ENCODE data around the gene YRDC. TPM values are rescaled to one million over a fixed set of nuclear protein-coding genes. Genes with fewer than 3 reads are reported as not detected.
"Not testable (repeated sequence)": the region's sequence is repeated elsewhere in the genome, so short reads cannot be mapped to it uniquely, and the experiment has no call there.

YRDC gene
- total and polyA plus RNA-seq, 4 donors = 4.4 to 9.8 (median 9.4) TPM

DNA sequence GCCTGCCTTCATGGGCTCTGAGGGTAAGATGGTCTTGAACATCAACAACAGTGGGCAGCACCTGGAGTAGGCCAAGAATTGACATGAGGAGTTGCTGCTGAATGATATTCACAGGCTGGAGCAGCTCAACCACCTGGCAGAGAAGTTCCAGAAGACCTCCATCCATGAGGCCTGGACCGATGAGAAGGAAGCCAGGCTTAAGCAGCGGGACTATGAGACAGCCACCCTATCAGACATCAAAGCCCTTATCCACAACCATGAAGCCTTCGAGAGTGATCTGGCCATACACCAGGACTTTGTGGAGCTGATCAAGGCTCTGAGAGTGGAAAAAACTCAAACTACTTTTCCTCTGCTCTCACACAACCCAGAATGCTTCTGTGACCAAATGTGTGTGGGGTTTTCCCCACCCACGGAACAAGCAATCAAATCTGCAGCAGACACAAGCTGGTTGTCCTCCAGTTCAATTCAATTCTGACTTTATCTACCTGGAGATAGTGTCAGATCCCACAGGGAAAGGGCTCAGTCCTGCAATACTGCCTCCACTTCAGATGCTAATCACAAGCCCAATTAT, 31.0 kb downstream of the YRDC start:
- TF ChIP-seq HNF4G (IDR thresholded peaks at IDR 0.05) = no peak
- no peak overlapping the region for H3K27ac ChIP-seq (ENCODE audit: low read depth in 1 of 2, low read length in 2 of 2)
- no peak for DNase-seq (ENCODE audit: low spot score)
- no peak overlapping the region for H3K9ac ChIP-seq (ENCODE audit: low read depth in 1 of 2, low read length in 2 of 2)
- H3K27me3 ChIP-seq (ENCODE audit: control insufficient read depth in 4 of 4, insufficient read depth in 4 of 4, low read length in 3 of 4) = no peaks in the 10 kb centered on the region
- H3K9me3 ChIP-seq (ENCODE audit: control insufficient read depth in 4 of 4, low read length in 3 of 4) = no peaks in the 10 kb centered on the region
- WGBS = 66% methylated on average over 4 of the region's 4 CpGs
- no peaks in the 10 kb centered on the region for H3K36me3 ChIP-seq (ENCODE audit: control insufficient read depth in 4 of 4, insufficient read depth in 3 of 4, low read depth in 1 of 4, low read length in 3 of 4)
- no peak overlapping the region for H3K4me3 ChIP-seq (ENCODE audit: low read depth in 1 of 3, low read length in 3 of 3)
- no peaks in the 10 kb centered on the region for H3K4me1 ChIP-seq (ENCODE audit: control insufficient read depth in 4 of 4, insufficient read depth in 4 of 4, low read length in 3 of 4)

DNA sequence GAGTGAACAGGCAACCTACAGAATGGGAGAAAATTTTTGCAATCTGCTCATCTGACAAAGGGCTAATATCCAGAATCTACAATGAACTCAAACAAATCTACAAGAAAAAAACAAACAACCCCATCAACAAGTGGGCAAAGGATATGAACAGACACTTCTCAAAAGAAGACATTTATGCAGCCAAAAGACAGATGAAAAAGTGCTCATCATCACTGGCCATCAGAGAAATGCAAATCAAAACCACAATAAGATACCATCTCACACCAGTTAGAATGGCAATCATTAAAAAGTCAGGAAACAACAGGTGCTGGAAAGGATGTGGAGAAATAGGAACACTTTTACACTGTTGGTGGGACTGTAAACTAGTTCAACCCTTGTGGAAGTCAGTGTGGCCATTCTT, 36.6 kb downstream of the YRDC start:
- not testable (repeated sequence) for H3K4me1 ChIP-seq (ENCODE audit: control insufficient read depth in 4 of 4, insufficient read depth in 4 of 4, low read length in 3 of 4); H3K27me3 ChIP-seq (ENCODE audit: control insufficient read depth in 4 of 4, insufficient read depth in 4 of 4, low read length in 3 of 4); H3K9me3 ChIP-seq (ENCODE audit: control insufficient read depth in 4 of 4, low read length in 3 of 4); H3K9ac ChIP-seq (ENCODE audit: low read depth in 1 of 2, low read length in 2 of 2); DNase-seq (ENCODE audit: low spot score); H3K4me3 ChIP-seq (ENCODE audit: low read depth in 1 of 3, low read length in 3 of 3); H3K27ac ChIP-seq (ENCODE audit: low read depth in 1 of 2, low read length in 2 of 2); H3K36me3 ChIP-seq (ENCODE audit: control insufficient read depth in 4 of 4, insufficient read depth in 3 of 4, low read depth in 1 of 4, low read length in 3 of 4)

DNA sequence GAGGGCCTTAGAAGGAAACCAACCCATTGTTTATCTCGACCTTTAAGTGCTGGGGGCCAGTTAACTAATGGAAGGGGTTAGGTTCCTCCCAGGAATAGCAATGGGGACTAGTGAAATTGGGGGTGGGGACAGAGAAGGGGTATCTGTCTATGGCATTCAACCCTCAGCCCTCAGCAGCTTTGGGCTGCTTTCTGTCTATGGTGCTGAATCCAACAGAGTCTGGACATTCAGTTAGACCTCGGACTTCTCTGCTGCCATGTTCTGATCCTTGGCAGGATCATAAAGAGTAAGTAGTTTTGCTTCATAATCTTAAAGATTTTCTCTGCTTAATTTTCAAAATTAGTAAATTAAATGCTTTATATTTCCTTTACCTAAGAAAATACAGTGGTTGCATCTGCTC, 40.5 kb downstream of the YRDC start:
- DNase-seq (ENCODE audit: low spot score) = no peak
- Histone ChIP-seq H3K4me1 (ENCODE audit: control insufficient read depth in 4 of 4, insufficient read depth in 4 of 4, low read length in 3 of 4) (peaks cover 0 to 3% (median 0%) of the 10 kb centered on the region in 4 donors), H3K9me3 (ENCODE audit: control insufficient read depth in 4 of 4, low read length in 3 of 4) (peaks cover 0 to 3% (median 0%) of the 10 kb centered on the region in 4 donors), H3K9ac (ENCODE audit: low read depth in 1 of 2, low read length in 2 of 2) (no peak overlapping the region), H3K36me3 (ENCODE audit: control insufficient read depth in 4 of 4, insufficient read depth in 3 of 4, low read depth in 1 of 4, low read length in 3 of 4) (no peaks in the 10 kb centered on the region), H3K27me3 (ENCODE audit: control insufficient read depth in 4 of 4, insufficient read depth in 4 of 4, low read length in 3 of 4) (peaks cover 0 to 19% (median 8%) of the 10 kb centered on the region in 4 donors), H3K4me3 (ENCODE audit: low read depth in 1 of 3, low read length in 3 of 3) (no peak overlapping the region), H3K27ac (ENCODE audit: low read depth in 1 of 2, low read length in 2 of 2) (no peak overlapping the region)
- WGBS = 30% methylated on average over 2 of the region's 2 CpGs
- TF ChIP-seq EGR1 (IDR thresholded peaks at IDR 0.05; ENCODE audit: low read depth in 2 of 2) (no peak), TAF1 (conservative IDR thresholded peaks at IDR 0.05) (no peak), RXRA (IDR thresholded peaks at IDR 0.05) (no peak), FOXA1 (IDR thresholded peaks at IDR 0.05) (no peak), REST (IDR thresholded peaks at IDR 0.05) (no peak), SP1 (IDR thresholded peaks at IDR 0.05) (no peak), HNF4A (conservative IDR thresholded peaks at IDR 0.05) (no peak), GABPA (IDR thresholded peaks at IDR 0.05 in 1 of 2, conservative IDR thresholded peaks at IDR 0.05 in 1 of 2) (no peak), RAD21 (IDR thresholded peaks at IDR 0.05) (no peak), CTCF (IDR thresholded peaks at IDR 0.05; ENCODE audit: low read depth, low read length, missing input control) (no peak), FOXA2 (IDR thresholded peaks at IDR 0.05) (no peak), ATF3 (IDR thresholded peaks at IDR 0.05) (no peak), NR2F2 (IDR thresholded peaks at IDR 0.05) (no peak)
- TF ChIP-seq, protein P1, sequence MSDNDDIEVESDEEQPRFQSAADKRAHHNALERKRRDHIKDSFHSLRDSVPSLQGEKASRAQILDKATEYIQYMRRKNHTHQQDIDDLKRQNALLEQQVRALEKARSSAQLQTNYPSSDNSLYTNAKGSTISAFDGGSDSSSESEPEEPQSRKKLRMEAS (IDR thresholded peaks at IDR 0.05) = no peak
- TF ChIP-seq, protein P2, sequence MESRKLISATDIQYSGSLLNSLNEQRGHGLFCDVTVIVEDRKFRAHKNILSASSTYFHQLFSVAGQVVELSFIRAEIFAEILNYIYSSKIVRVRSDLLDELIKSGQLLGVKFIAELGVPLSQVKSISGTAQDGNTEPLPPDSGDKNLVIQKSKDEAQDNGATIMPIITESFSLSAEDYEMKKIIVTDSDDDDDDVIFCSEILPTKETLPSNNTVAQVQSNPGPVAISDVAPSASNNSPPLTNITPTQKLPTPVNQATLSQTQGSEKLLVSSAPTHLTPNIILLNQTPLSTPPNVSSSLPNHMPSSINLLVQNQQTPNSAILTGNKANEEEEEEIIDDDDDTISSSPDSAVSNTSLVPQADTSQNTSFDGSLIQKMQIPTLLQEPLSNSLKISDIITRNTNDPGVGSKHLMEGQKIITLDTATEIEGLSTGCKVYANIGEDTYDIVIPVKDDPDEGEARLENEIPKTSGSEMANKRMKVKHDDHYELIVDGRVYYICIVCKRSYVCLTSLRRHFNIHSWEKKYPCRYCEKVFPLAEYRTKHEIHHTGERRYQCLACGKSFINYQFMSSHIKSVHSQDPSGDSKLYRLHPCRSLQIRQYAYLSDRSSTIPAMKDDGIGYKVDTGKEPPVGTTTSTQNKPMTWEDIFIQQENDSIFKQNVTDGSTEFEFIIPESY (IDR thresholded peaks at IDR 0.05) = no peak
